Measurements from ENCODE around the gene NUP107.

Gene NUP107

DNA sequence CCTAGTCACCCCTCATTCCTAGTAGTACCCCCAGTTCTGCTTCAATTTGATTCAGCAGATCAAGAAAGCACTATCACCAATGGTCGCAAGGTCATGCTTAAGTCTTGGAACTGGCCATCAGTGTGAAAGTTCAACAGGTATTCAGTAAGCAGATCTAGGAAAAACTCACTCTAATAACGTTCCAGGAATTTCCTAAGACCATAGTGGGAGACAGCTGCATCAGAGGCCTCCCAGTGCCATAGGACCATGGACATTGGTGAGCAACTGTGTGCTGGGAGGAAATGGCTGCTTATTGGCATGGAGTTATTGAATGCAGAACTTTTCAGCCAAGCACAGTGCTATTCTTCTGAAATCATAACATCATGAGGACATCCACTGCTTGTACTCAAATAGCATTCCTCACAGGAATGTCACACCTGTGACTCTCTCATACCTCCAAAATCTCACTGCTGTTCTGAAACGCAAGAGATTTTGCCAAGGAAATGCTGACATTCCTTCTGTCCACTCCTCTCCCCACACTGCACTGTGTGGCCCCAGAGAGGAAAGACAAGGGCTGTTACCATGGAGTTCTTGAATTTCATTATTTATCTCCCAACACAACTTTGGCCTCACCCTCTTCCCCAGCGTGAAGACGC, 90.3 kb downstream of the NUP107 start:
- no peak for DNase-seq

DNA sequence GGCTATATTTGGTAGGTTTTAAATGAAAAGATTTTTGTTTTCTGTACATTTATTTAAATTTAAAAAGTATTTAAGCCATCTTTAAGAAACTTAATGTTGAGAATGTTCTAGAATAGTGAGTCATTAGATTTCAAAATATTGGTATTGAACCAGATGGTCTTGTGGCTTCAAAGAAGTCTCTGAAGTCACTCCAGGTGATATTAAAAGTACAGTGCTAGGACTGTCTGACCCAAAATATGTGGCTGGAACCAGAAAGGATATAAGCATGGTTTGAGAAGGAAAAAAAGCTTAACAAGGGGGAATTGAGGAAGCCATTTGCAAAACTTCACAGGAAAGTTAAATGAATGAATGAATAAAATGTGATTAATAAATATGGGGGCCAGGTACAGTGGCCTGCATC, 92.5 kb downstream of the NUP107 start:
- no peak for DNase-seq

DNA sequence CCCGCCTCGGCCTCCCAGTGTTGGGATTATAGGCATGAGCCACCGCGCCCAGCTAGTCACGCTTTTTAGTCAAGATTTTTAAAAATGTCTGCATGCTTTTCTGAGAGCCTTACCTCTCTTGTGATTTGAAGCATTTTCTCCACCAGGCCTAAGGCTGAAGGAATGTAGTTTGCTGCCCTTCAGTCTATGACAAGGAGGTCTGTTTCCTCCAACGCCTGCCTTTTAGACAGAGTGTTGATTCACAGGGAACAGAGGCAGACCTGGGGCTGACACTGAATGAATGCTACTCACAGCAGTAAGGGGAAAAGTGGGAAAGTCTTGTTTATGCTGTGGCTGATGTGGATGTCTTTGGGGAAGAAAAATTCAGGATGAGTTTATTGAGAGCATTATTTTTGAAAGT, 94.0 kb downstream of the NUP107 start:
- no peak for DNase-seq

DNA sequence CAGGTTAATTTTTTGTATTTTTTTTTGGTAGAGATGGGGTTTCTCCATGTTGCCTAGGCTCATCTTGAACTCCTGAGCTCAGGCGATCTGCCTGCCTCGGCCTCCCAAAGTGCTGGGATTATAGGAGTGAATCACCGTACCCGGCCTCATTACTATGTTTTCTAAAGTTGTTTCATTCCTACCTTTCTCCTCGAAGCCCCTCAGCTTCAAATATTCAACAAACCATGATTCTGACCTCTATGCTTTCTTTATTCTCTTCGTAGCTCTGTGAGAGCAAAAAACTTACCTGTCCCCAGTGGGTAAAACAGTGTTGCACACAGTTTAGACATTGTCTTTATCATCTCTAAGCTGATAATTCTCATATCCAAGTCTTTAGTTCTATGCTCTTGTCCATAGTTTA, 95.0 kb downstream of the NUP107 start:
- no peak for DNase-seq

DNA sequence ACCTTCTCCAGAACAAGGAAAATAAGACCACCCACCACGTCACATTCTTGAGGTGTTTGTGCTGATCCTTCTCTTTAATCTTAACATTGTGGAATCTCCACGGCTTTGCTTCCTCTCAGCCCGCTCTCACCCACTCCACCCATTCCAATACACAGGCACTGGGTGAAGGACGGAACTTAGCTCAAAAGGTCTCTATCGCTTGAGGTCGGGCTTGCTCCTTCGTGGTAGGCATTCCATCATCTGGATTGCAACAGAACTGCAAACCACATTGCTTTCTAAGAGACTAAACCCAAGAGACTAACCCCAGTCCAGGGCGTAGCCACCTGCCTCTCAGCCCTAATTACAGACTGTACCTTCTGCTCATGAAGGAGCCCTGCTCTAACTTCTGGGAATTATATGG, 97.2 kb downstream of the NUP107 start:
- peak in 1 of 2 donors; percentile 38 for DNase-seq

DNA sequence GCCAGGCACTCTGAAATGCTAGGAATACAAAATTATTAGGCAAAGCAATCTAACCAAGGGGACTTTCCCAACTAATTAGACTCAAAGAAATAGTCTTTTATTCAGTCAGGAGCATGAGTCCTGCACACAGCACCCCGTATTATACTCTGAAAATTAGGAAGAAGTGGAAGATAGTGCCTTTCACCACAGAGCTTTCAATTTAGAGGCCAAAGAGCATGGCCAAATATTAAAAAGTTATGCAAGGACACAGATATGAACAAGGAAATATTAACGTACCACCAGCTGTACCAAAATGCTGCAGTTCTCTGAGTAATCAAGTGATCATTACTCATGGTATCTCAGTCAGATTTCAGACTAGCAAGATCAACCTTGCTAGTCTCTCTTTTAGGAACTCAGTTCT, 98.6 kb downstream of the NUP107 start:
- no peak for DNase-seq

DNA sequence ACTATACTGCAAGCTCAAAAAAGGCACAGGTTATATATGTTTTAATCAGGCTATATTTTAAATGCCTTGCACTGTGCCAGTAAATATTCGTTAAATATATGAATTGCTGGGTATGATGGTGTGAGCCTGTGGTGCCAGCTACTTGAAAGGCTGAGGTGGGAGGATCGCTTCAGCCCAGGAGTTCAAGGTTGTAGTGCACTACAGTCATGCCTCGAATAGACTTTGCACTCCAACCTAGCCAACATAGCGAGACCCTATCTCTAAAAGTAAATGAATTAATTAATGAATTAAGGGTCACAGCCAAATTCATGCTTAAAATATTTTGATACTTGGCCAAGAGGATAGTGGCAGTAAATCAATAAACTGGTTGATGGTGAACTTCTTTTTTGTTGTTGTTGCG, 99.0 kb downstream of the NUP107 start:
- no peak for DNase-seq

DNA sequence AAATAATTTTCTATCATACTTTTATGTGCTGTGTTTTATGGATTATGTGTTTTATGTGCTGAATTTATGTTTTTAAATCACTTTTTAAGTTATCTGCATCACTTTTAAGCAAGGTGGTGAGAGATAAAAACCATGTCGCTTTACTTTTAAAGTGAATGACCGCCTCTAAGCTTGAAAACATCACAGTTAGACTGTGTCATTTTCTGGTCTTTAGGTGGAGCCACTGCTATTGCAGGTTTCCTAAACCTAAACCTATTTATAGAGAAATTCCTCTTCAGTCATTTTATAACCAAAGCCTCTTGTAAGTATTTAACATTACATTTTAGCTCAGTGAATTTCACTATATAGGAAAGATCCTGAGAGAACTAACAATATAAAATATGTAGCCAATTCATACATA, 100.2 kb downstream of the NUP107 start:
- DNase-seq, result no peak

DNA sequence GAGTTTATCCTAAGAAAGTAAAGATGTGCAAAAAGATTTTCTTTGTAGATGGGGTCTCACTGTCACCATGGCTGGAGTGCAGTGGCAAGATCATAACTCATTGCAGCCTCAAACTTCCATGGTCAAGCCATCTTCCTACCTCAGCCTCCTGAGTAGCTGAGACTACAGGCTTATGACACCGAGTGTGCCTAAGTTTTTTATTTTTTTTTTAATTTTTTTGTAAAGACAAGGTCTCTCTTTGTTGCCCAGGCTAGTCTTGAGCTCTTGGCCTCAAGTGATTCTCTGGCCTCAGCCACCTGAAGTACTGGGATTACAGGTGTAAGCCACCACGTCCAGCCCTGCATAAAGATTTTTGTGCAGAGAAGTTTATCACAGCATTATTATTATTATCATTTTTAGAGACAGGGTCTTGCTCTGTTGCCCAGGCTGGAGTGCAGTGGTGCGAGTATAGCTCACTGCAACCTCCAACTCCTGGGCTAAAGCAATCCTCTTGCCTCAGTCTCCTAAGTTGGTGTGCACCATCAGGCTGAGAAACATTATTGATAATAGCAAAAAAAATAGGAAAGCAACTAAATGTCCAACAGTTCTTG, 101.9 kb downstream of the NUP107 start:
- no peak for DNase-seq

DNA sequence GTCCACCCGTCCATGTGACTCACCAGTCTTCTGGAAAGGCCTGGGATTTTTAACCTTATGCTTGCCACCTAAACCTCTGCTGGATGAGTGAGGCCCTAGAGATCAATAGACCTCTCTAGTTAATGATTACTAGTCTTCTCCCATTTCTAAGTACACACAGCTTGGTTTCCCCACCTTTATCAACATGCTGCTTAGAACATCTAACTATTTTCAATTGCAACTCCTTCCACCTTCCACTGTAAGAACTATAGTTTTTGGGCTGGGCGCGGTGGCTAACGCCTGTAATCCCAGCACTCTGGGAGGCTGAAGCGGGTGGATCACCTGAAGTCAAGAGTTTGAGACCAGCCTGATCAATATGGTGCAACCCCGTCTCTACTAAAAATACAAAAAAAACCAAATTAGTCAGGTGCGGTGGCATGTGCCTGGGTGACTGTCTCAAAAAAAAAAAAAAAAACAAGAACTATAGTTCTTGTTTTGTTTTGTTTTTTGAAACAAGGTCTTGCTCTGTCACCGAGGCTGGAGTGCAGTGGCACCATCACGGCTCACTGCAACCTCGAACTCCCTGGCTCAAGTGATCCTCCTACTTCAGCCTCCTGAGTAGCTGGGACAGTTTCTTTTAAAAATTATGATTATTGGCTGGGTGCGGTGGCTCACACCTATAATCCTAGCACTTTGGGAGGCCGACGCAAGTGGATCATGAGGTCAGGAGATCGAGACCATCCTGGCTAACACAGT, 102.5 kb downstream of the NUP107 start:
- no peak for DNase-seq

DNA sequence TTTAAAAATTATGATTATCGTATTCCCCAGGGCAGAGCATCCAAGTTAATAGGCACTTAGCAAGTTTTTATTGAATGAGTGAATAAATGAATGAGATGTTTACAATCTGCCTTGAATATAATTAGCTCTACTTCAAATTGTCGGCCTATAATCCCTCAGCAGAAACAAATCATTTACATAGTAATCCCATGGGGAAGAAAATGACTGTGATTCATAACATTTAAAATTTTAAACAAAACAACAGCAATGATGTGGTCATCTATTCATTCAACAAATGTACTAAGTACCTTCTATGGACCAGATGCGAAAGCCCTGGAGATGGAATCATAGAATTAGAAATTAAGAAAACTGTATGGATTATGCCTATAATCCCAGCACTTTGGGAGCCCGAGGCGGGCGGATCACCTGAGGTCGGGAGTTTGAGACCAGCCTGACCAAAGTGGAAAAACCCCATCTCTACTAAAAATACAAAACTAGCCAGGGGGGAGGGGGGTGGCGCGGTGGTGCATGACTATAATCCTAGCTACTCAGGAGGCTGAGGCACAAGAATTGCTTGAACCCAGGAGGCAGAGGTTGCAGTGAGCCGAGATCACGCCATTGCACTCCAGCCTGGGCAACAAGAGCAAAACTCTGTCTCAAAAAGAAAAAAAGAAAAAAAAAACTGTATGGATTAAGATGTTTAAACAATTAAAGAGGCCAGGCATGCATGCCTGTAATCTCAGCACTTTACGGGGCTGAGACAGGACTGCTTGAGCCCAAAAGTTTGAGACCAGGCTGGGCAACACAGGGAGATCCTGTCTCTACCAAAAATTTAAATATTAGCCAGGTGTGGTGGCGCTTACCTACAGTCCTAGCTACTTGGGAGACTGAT, 103.5 kb downstream of the NUP107 start:
- no peak for DNase-seq

DNA sequence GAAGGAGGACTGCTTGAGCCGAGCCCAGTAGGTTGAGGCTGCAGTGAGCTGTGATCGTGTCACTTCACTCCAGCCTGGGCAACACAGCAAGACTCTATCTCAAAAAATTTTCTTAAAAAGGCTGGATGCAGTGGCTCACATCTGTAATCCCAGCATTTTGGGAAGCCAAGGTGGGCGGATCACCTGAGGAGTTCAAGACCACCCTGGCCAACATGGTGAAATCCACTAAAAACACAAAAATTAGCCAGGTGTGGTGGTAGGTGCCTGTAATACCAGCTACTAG, 104.1 kb downstream of the NUP107 start:
- no peak for DNase-seq

DNA sequence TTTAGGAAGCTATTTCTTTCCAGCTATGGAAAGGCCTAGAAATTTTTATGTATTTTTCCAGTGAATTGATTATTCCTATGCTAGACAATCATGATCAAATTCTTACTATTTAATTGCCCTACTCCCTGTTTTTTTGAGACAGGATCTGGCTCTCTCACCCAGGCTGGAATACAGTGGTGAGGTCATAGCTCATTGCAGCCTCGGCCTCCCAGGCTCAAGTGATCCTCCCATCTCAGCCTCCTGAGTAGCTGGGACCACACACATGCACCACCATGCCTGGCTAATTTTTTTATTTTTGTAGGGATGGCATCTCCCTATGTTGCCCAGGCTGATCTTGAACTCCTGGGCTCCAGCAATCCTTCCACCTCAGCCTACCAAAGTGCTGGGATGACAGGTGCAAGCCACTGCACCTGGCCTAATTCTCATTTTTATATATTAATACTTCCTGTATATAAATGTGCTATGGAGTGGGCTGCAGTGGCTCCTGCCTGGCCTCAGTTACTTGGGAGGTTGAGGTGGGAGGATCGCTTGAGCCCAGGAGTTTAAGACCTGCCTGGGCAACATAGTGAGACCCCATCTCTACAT, 105.2 kb downstream of the NUP107 start:
- no peak for DNase-seq

DNA sequence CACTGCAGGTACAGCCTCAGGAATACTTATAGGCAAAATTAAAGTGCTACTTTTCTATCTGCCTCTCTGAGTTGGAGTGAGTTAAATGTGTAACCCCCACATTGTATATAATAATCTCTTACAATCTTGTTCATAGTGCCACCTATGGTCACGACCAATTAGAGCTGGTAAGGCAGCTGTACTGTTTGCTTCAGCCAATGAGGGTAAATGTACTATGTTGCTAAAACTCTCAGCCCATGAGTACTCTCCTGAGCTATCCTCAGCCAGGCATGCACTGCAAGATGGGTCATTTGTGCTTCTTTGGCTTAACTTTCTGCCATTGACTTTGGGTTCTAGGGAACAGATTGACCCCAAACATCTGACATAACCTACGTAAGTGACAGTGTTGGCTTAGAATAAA, 106.2 kb downstream of the NUP107 start:
- DNase-seq, result peak; percentile 43 to 68

DNA sequence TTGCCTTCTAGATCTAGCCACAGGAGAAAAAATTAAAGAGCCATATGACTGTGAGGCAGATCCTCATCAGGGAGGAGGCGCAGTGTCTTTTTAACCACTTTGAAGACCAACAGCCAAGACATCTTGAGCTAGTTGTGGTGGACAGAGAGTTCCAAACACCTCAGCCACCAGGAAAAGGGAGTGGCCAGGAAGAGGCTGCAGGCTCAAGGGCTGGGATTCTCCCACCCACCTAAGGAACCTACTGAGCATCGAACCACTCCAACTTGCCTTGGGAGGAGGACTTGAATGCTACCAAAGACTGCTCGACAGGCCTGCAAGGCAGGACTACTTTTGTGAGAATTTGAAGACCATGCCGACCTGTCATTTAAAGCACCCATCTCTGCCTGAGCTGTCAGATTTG, 106.7 kb downstream of the NUP107 start:
- no peak for DNase-seq

DNA sequence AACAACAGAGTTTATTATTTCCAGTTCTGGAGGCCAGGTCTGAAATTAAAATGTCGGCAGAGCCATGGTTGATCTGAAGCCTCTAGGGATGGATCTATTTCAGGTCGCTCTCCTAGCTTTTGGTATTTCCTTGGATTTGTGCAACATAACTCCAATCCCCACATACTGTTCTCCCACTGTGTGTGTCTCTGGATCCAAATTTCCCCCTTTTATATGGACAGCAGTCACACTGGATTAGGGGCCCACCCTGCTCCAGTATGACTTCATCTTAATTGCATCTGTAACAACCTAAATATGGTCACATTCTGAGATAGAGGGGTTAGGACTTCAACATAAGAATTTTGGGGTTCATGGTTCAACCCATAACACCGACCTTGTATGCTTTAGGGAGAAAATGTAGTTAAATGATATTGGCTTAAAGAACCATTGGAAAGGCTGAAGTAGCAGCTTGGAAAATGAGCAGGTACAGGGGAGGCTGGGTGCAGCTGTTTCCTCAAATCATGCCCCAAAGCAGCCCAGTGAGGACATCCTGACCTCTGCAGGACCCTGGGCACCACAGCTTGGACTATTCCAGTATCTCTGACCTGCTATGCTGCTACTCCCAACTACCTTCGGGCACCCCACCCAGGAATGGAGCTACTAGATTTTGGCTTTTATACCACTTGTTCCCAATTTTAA, 107.3 kb downstream of the NUP107 start:
- no peak for DNase-seq

DNA sequence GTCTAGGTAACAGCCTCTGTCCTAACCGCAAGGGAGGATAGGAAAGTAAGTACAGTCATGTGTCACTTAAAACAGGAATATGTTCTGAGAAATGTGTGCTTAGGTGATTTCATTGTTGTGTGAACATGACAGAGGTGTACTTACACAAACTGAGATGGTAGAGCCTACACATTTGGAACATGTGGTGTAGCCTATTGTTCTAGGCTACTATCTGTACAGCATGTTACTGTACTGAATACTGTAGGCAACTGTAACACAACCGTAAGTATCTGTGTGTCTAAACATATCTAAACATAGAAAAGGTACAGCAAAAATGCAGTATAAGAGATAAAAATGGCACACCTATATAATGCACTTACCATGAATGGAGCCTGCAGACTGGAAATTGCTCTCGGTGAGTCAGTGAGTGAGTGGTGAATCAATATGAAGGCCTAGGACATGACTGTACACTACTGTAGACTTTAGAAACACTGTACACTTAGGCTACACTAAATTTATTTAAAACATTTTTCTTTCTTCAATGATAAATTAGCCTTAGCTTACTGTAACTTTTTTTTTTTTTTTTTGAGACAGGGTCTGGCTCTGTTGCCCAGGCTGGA, 108.0 kb downstream of the NUP107 start:
- no peak for DNase-seq
